Activated T-helper 2 cell treated with anti-CD3 and anti-CD28 coated beads, Interferon-gamma antibody, Interleukin-2, Interleukin-4, amounts not matched to agents 10 μg/mL and 5 μg/mL and 100 μg/mL, durations not matched to agents 14 hours and 24 hours and 36 hours (primary cell): ENCODE data around the gene RB1. TPM values are rescaled to one million over a fixed set of nuclear protein-coding genes. Genes with fewer than 3 reads are reported as not detected.

Experiments used
- DNase-seq: peaks from one replicate; pipeline ENCODE4 v3.0.0; 2021; ENCODE audit warnings: low spot score
- H3K27ac Mint-ChIP-seq: one replicate; pipeline ENCODE4 v1.8.0; 2021; ENCODE audit warnings: mixed read lengths
- H3K27me3 Mint-ChIP-seq: one replicate; pipeline ENCODE4 v1.8.0; 2021; ENCODE audit warnings: low read depth, mixed read lengths
- H3K36me3 Mint-ChIP-seq: one replicate; pipeline ENCODE4 v1.8.0; 2021; ENCODE audit warnings: low read depth, mixed read lengths
- H3K4me1 Mint-ChIP-seq: one replicate; pipeline ENCODE4 v1.8.0; 2021; ENCODE audit warnings: low read depth, mixed read lengths
- H3K4me3 Mint-ChIP-seq: one replicate; pipeline ENCODE4 v1.8.0; 2021; ENCODE audit warnings: low read depth, mild to moderate bottlenecking, moderate library complexity, mixed read lengths
- H3K9me3 Mint-ChIP-seq: one replicate; pipeline ENCODE4 v1.8.0; 2021; ENCODE audit warnings: mixed read lengths
- intact Hi-C: fragments of 100-400 bp; cut with micrococcal nuclease; formaldehyde crosslinking; loops from one replicate; pipeline ENCODE4 v1.15.1; 2023
- total RNA-seq: library from RNA; stranded (reverse); gene quantifications from 2 replicates; pipeline ENCODE4 v1.2.3, GENCODE V29; 2022

Gene RB1
- total RNA-seq, 1 donor from 2014 or later: 28.0 TPM

- no peak for DNase-seq
- no peaks in the 10 kb centered on the region for H3K27me3 Mint-ChIP-seq
- no peaks in the 10 kb centered on the region for H3K9me3 Mint-ChIP-seq
- intact Hi-C loops: loop anchor here (10.0 kb wide), 1 partner anchor 474 kb away; the partner anchor contains the start of gene FNDC3A
- H3K4me3 Mint-ChIP-seq: no peak overlapping the region
- peaks cover 41% of the 10 kb centered on the region for H3K36me3 Mint-ChIP-seq
- no peak overlapping the region for H3K27ac Mint-ChIP-seq
- H3K4me1 Mint-ChIP-seq: peaks cover 88% of the 10 kb centered on the region
These were observed 197.2 kb downstream of the RB1 start for GRCh38 chr13:48500652-48501197.

- H3K4me1 Mint-ChIP-seq: peaks cover 89% of the 10 kb centered on the region
- intact Hi-C loops: loop anchor here (10.0 kb wide), 1 partner anchor 473 kb away; the partner anchor contains the start of gene FNDC3A
- H3K9me3 Mint-ChIP-seq: no peaks in the 10 kb centered on the region
- peaks cover 50% of the 10 kb centered on the region for H3K36me3 Mint-ChIP-seq
- DNase-seq: no peak
- H3K27me3 Mint-ChIP-seq: no peaks in the 10 kb centered on the region
- no peak overlapping the region for H3K4me3 Mint-ChIP-seq
- H3K27ac Mint-ChIP-seq: no peak overlapping the region
These were observed 198.2 kb downstream of the RB1 start for GRCh38 chr13:48501705-48502104.

GRCh38 chr13:48502601-48503319, 199.2 kb downstream of the RB1 start:
- intact Hi-C loops: loop anchor here (10.0 kb wide), 1 partner anchor 472 kb away; the partner anchor contains the start of gene FNDC3A
- Mint-ChIP-seq H3K4me1 (peaks cover 86% of the 10 kb centered on the region), H3K27me3 (peaks cover 4% of the 10 kb centered on the region), H3K9me3 (no peaks in the 10 kb centered on the region), H3K27ac (no peak overlapping the region), H3K36me3 (peaks cover 60% of the 10 kb centered on the region), H3K4me3 (no peak overlapping the region)
- DNase-seq: no peak

- H3K9me3 Mint-ChIP-seq: no peaks in the 10 kb centered on the region
- intact Hi-C loops: loop anchor here (1.0 to 10.0 kb wide), 5 partner anchors 7 to 470 kb away; partner anchors contain the start of gene FNDC3A
- H3K4me1 Mint-ChIP-seq: peaks cover 75% of the 10 kb centered on the region
- peaks cover 4% of the 10 kb centered on the region for H3K27me3 Mint-ChIP-seq
- no peak for DNase-seq
- H3K27ac Mint-ChIP-seq: no peak overlapping the region
- H3K36me3 Mint-ChIP-seq: peaks cover 62% of the 10 kb centered on the region
- H3K4me3 Mint-ChIP-seq: no peak overlapping the region
These were observed 201.1 kb downstream of the RB1 start for GRCh38 chr13:48504606-48505005.

GRCh38 chr13:48505012-48505411, 201.5 kb downstream of the RB1 start:
- intact Hi-C loops: loop anchor here (1.0 to 10.0 kb wide), 5 partner anchors 8 to 470 kb away; partner anchors contain the start of gene FNDC3A
- Mint-ChIP-seq H3K27me3 (peaks cover 4% of the 10 kb centered on the region), H3K36me3 (peaks cover 64% of the 10 kb centered on the region), H3K4me3 (no peak overlapping the region), H3K27ac (peak overlapping the region; percentile 73), H3K9me3 (no peaks in the 10 kb centered on the region), H3K4me1 (peaks cover 74% of the 10 kb centered on the region)
- no peak for DNase-seq

GRCh38 chr13:48505597-48506091, 202.1 kb downstream of the RB1 start:
- H3K36me3 Mint-ChIP-seq: peaks cover 65% of the 10 kb centered on the region
- no peaks in the 10 kb centered on the region for H3K9me3 Mint-ChIP-seq
- H3K4me1 Mint-ChIP-seq: peaks cover 75% of the 10 kb centered on the region

GRCh38 chr13:48506092-48506701, 202.6 kb downstream of the RB1 start:
- peaks cover 4% of the 10 kb centered on the region for H3K27me3 Mint-ChIP-seq
- H3K27ac Mint-ChIP-seq: peak overlapping the region; percentile 73
- intact Hi-C loops: loop anchor here (10.0 kb wide), 1 partner anchor 469 kb away; the partner anchor contains the start of gene FNDC3A
- peaks cover 60% of the 10 kb centered on the region for H3K36me3 Mint-ChIP-seq
- peak overlapping the region; percentile 30 for H3K4me3 Mint-ChIP-seq
- H3K9me3 Mint-ChIP-seq: no peaks in the 10 kb centered on the region
- H3K4me1 Mint-ChIP-seq: peaks cover 71% of the 10 kb centered on the region
- no peak for DNase-seq

More at GRCh38 chr13:48505597-48506091, 202.1 kb downstream of the RB1 start:
- Mint-ChIP-seq H3K27ac (peak overlapping the region; percentile 73), H3K27me3 (peaks cover 4% of the 10 kb centered on the region), H3K4me3 (peak overlapping the region; percentile 30)
- intact Hi-C loops: loop anchor here (1.0 to 10.0 kb wide), 5 partner anchors 8 to 469 kb away; partner anchors contain the start of gene FNDC3A
- peak; percentile 64 for DNase-seq

- peaks cover 4% of the 10 kb centered on the region for H3K27me3 Mint-ChIP-seq
- H3K9me3 Mint-ChIP-seq: no peaks in the 10 kb centered on the region
- H3K36me3 Mint-ChIP-seq: peaks cover 62% of the 10 kb centered on the region
- H3K4me3 Mint-ChIP-seq: no peak overlapping the region
- DNase-seq: no peak
- H3K27ac Mint-ChIP-seq: no peak overlapping the region
- H3K4me1 Mint-ChIP-seq: peaks cover 70% of the 10 kb centered on the region
- intact Hi-C loops: loop anchor here (10.0 kb wide), 1 partner anchor 468 kb away; the partner anchor contains the start of gene FNDC3A
These were observed 203.5 kb downstream of the RB1 start for GRCh38 chr13:48507021-48507420.

GRCh38 chr13:48508011-48508410, 204.5 kb downstream of the RB1 start:
- intact Hi-C loops: loop anchor here (10.0 kb wide), 1 partner anchor 467 kb away; the partner anchor contains the start of gene FNDC3A
- H3K27ac Mint-ChIP-seq: no peak overlapping the region
- peaks cover 65% of the 10 kb centered on the region for H3K36me3 Mint-ChIP-seq
- no peak overlapping the region for H3K4me3 Mint-ChIP-seq
- DNase-seq: no peak
- H3K4me1 Mint-ChIP-seq: peaks cover 65% of the 10 kb centered on the region
- no peaks in the 10 kb centered on the region for H3K9me3 Mint-ChIP-seq
- peaks cover 4% of the 10 kb centered on the region for H3K27me3 Mint-ChIP-seq

GRCh38 chr13:48510698-48511097, 207.1 kb downstream of the RB1 start:
- H3K4me3 Mint-ChIP-seq: no peak overlapping the region

GRCh38 chr13:48511621-48512230, 208.2 kb downstream of the RB1 start:
- H3K4me1 Mint-ChIP-seq: peaks cover 29% of the 10 kb centered on the region
- intact Hi-C loops: no loop called here
- H3K36me3 Mint-ChIP-seq: peaks cover 75% of the 10 kb centered on the region

More at GRCh38 chr13:48510698-48511097, 207.1 kb downstream of the RB1 start:
- peaks cover 39% of the 10 kb centered on the region for H3K4me1 Mint-ChIP-seq
- peaks cover 4% of the 10 kb centered on the region for H3K27me3 Mint-ChIP-seq
- no peak overlapping the region for H3K27ac Mint-ChIP-seq
- H3K9me3 Mint-ChIP-seq: no peaks in the 10 kb centered on the region
- peaks cover 76% of the 10 kb centered on the region for H3K36me3 Mint-ChIP-seq
- DNase-seq: no peak
- intact Hi-C loops: no loop called here

GRCh38 chr13:48514793-48515192, 211.2 kb downstream of the RB1 start:
- H3K36me3 Mint-ChIP-seq: peaks cover 71% of the 10 kb centered on the region

More at GRCh38 chr13:48511621-48512230, 208.2 kb downstream of the RB1 start:
- Mint-ChIP-seq H3K9me3 (no peaks in the 10 kb centered on the region), H3K27ac (no peak overlapping the region), H3K4me3 (no peak overlapping the region), H3K27me3 (peaks cover 4% of the 10 kb centered on the region)
- DNase-seq: no peak

More at GRCh38 chr13:48514793-48515192, 211.2 kb downstream of the RB1 start:
- Mint-ChIP-seq H3K27ac (no peak overlapping the region), H3K9me3 (no peaks in the 10 kb centered on the region), H3K4me1 (peaks cover 16% of the 10 kb centered on the region), H3K27me3 (no peaks in the 10 kb centered on the region), H3K4me3 (no peak overlapping the region)
- DNase-seq: no peak
- intact Hi-C loops: no loop called here
